H1 (cell line): ENCODE results near the gene SLC11A1. TPM values are rescaled to one million over a fixed set of nuclear protein-coding genes. Genes with fewer than 3 reads are reported as not detected.

Experiments used
- CTCF ChIA-PET: fragments of 300-600 bp; sonication (Branson Sonifier 250); formaldehyde crosslinking; loops from one replicate; lab custom pipeline; 2021; ENCODE audit not compliant: partially characterized antibody; lab: Charles Lee
- POLR2A ChIA-PET: fragments of 300-600 bp; sonication (Branson Sonifier 250); formaldehyde crosslinking; loops from one replicate; lab custom pipeline; 2021; ENCODE audit warnings: inconsistent platforms; ENCODE audit not compliant: partially characterized antibody; lab: Charles Lee
- DNase-seq, 2 experiments: peaks; one replicate each; pipeline versions ENCODE4 v3.0.0 to v3.0.0-alpha.2; 2010 to 2022; ENCODE audit warnings: low spot score in 2 of 2, low read depth in 1 of 2, mixed read lengths in 1 of 2
- FAIRE-seq: peaks from 2 replicates; lab custom pipeline; 2011; peaks lifted over from hg19 to GRCh38; lab: Jason Lieb, UNC
- H2AFZ ChIP-seq: 2 replicates; pipeline ENCODE4 v1.8.1; 2012; ENCODE audit warnings: low read length, inconsistent platforms
- H2AK5ac ChIP-seq: 2 replicates; pipeline ENCODE4 v1.6.1; 2013; ENCODE audit warnings: low read depth, low read length
- H2BK120ac ChIP-seq: replicated peaks from 2 replicates; pipeline ENCODE3; 2013; ENCODE audit warnings: low read depth, low read length, inconsistent platforms
- H2BK12ac ChIP-seq: 2 replicates; pipeline ENCODE4 v1.6.1; 2013; ENCODE audit warnings: low read depth, low read length
- H2BK15ac ChIP-seq: 2 replicates; pipeline ENCODE4 v1.6.1; 2013; ENCODE audit warnings: low read length
- H2BK20ac ChIP-seq: 2 replicates; pipeline ENCODE4 v1.6.1; 2013; ENCODE audit warnings: low read length
- H2BK5ac ChIP-seq: 2 replicates; pipeline ENCODE4 v1.6.1; 2013; ENCODE audit warnings: low read depth, low read length
- H3K14ac ChIP-seq: 2 replicates; pipeline ENCODE4 v1.6.1; 2013; ENCODE audit warnings: inconsistent platforms; ENCODE audit not compliant: insufficient read length
- H3K18ac ChIP-seq: 2 replicates; pipeline ENCODE4 v1.6.1; 2013; ENCODE audit warnings: low read length; ENCODE audit errors: extremely low read depth
- H3K23ac ChIP-seq: 2 replicates; pipeline ENCODE4 v1.6.1; 2013; ENCODE audit warnings: inconsistent platforms; ENCODE audit not compliant: insufficient read length
- H3K23me2 ChIP-seq: 2 replicates; pipeline ENCODE4 v1.6.1; 2013; ENCODE audit warnings: low read depth, low read length
- H3K27ac ChIP-seq: 2 replicates; pipeline ENCODE4 v1.6.1; 2011; ENCODE audit warnings: low read depth, low read length, inconsistent platforms
- H3K27me3 ChIP-seq, 4 experiments: replicated peaks in 1 of 4; 1 replicate in 1 of 4; 2 replicates in 3 of 4; pipeline versions ENCODE4 v1.6.1 to v1.8.1; 2011 to 2013; ENCODE audit warnings: low read length in 3 of 4, mild to moderate bottlenecking in 3 of 4, inconsistent platforms in 2 of 4, mixed read lengths in 2 of 4, moderate library complexity in 1 of 4; ENCODE audit not compliant: control insufficient read depth in 3 of 4, insufficient read depth in 3 of 4; ENCODE audit errors: extremely low read depth in 1 of 4
- H3K36me3 ChIP-seq, 4 experiments: 2 replicates each; pipeline versions ENCODE4 v1.6.1 to v1.8.1; 2011 to 2013; ENCODE audit warnings: mild to moderate bottlenecking in 4 of 4, low read length in 3 of 4, moderate library complexity in 2 of 4, control low read depth in 1 of 4, inconsistent platforms in 1 of 4; ENCODE audit not compliant: insufficient read depth in 4 of 4, control insufficient read depth in 2 of 4
- H3K4ac ChIP-seq: replicated peaks from 2 replicates; pipeline ENCODE3; 2013; ENCODE audit warnings: low read length, low read depth, mixed read lengths, inconsistent platforms; ENCODE audit not compliant: insufficient read length
- H3K4me1 ChIP-seq, 4 experiments: replicated peaks in 1 of 4; 1 replicate in 1 of 4; 2 replicates in 3 of 4; pipeline versions ENCODE4 v1.6.1 to v1.8.1; 2011 to 2013; ENCODE audit warnings: low read length in 3 of 4, inconsistent platforms in 2 of 4, mixed read lengths in 1 of 4; ENCODE audit not compliant: insufficient read depth in 4 of 4, control insufficient read depth in 3 of 4
- H3K4me2 ChIP-seq, 2 experiments: 2 replicates each; pipeline versions ENCODE4 v1.6.1 to v1.8.1; 2011 to 2013; ENCODE audit warnings: low read depth in 2 of 2, low read length in 2 of 2, control low read depth in 1 of 2, inconsistent platforms in 1 of 2, mild to moderate bottlenecking in 1 of 2; ENCODE audit not compliant: insufficient read depth in 1 of 2
- H3K4me3 ChIP-seq, 4 experiments: fragments of 200-600, 300-600 bp in 1 of 4; sonication (generic), shearing (Covaris generic), sonication (Bioruptor Twin) in 1 of 4; 2 replicates each; pipeline versions ENCODE4 v1.5.1 to v1.8.1; 2011 to 2016; ENCODE audit warnings: low read length in 4 of 4, low read depth in 3 of 4, control low read depth in 2 of 4, inconsistent platforms in 2 of 4, mild to moderate bottlenecking in 2 of 4, mixed read lengths in 1 of 4, moderate library complexity in 1 of 4; ENCODE audit not compliant: insufficient read depth in 2 of 4; ENCODE audit errors: extremely low read depth in 1 of 4
- H3K56ac ChIP-seq: replicated peaks from 2 replicates; pipeline ENCODE3; 2013; ENCODE audit warnings: low read depth, mild to moderate bottlenecking, mixed read lengths, low read length, inconsistent platforms; ENCODE audit not compliant: insufficient read length
- H3K79me1 ChIP-seq: 2 replicates; pipeline ENCODE4 v1.6.1; 2013; ENCODE audit warnings: low read depth, low read length, control low read depth
- H3K79me2 ChIP-seq, 2 experiments: 2 replicates each; pipeline versions ENCODE4 v1.6.1 to v1.8.1; 2012 to 2013; ENCODE audit warnings: low read length in 2 of 2, mild to moderate bottlenecking in 2 of 2, inconsistent platforms in 1 of 2; ENCODE audit not compliant: insufficient read depth in 2 of 2, control insufficient read depth in 1 of 2
- H3K9ac ChIP-seq, 4 experiments: replicated peaks in 1 of 4; 1 replicate in 1 of 4; 2 replicates in 3 of 4; pipeline versions ENCODE4 v1.6.1 to v1.8.1; 2011 to 2013; ENCODE audit warnings: low read depth in 3 of 4, low read length in 3 of 4, control low read depth in 2 of 4, mild to moderate bottlenecking in 2 of 4, moderate library complexity in 2 of 4, inconsistent platforms in 1 of 4; ENCODE audit errors: extremely low read depth in 1 of 4
- H3K9me3 ChIP-seq, 2 experiments: 2 replicates each; pipeline versions ENCODE4 v1.6.1 to v1.8.1; 2012 to 2013; ENCODE audit warnings: mild to moderate bottlenecking in 2 of 2, moderate library complexity in 2 of 2, control low read depth in 1 of 2, inconsistent platforms in 1 of 2, low read depth in 1 of 2, low read length in 1 of 2, mixed read lengths in 1 of 2; ENCODE audit not compliant: insufficient read depth in 2 of 2
- H4K20me1 ChIP-seq, 2 experiments: replicated peaks in 1 of 2; 2 replicates each; pipeline versions ENCODE3 to v1.8.1; 2011 to 2013; ENCODE audit warnings: inconsistent platforms in 2 of 2, low read length in 2 of 2, mild to moderate bottlenecking in 1 of 2; ENCODE audit not compliant: insufficient read depth in 2 of 2, control insufficient read depth in 1 of 2
- H4K5ac ChIP-seq: 2 replicates; pipeline ENCODE4 v1.6.1; 2013; ENCODE audit warnings: low read length, low read depth, mixed read lengths, inconsistent platforms; ENCODE audit not compliant: insufficient read length
- H4K8ac ChIP-seq: 2 replicates; pipeline ENCODE4 v1.8.0; 2013; ENCODE audit warnings: mild to moderate bottlenecking, moderate library complexity, low read length, inconsistent platforms; ENCODE audit not compliant: insufficient read depth; ENCODE audit errors: extremely low read depth
- H4K91ac ChIP-seq: replicated peaks from 2 replicates; pipeline ENCODE3; 2013; ENCODE audit warnings: low read length, mixed read lengths, inconsistent platforms; ENCODE audit not compliant: insufficient read length
- BRCA1 ChIP-seq: IDR thresholded peaks from 2 replicates; pipeline ENCODE4 v1.6.1; 2012; ENCODE audit warnings: low read depth, low read length, improper control_type of control experiment
- CHD2 ChIP-seq: IDR thresholded peaks from 2 replicates; pipeline ENCODE4 v1.6.1; 2012; ENCODE audit warnings: low read length, improper control_type of control experiment
- KDM4A ChIP-seq: IDR thresholded peaks from one replicate; pipeline ENCODE4 v1.7.1; 2012; ENCODE audit warnings: low read depth, mild to moderate bottlenecking, moderate library complexity, low read length, inconsistent platforms; ENCODE audit not compliant: severe bottlenecking
- MAX ChIP-seq: IDR thresholded peaks from 2 replicates; pipeline ENCODE4 v1.6.1; 2012; ENCODE audit warnings: inconsistent platforms
- NANOG ChIP-seq: IDR thresholded peaks from 2 replicates; pipeline ENCODE4 v1.6.1; 2011; ENCODE audit warnings: low read length, low read depth, mild to moderate bottlenecking, inconsistent platforms; ENCODE audit not compliant: insufficient read depth, poor library complexity, severe bottlenecking
- PHF8 ChIP-seq: fragments of 200-600 bp; sonication (generic); conservative IDR thresholded peaks from 2 replicates; pipeline ENCODE4 v1.7.1; 2012; ENCODE audit warnings: low read depth, mild to moderate bottlenecking, inconsistent platforms, low read length, moderate library complexity
- POLR2A ChIP-seq, 2 experiments: IDR thresholded peaks; 1 replicate in 1 of 2; 2 replicates in 1 of 2; pipeline ENCODE4 v1.6.1; 2011; ENCODE audit warnings: low read depth in 2 of 2, low read length in 2 of 2, mild to moderate bottlenecking in 2 of 2; ENCODE audit errors: control extremely low read depth in 1 of 2
- POLR2AphosphoS5 ChIP-seq: IDR thresholded peaks from 2 replicates; pipeline ENCODE4 v1.6.1; 2011; ENCODE audit warnings: low read depth, low read length
- RBBP5 ChIP-seq: IDR thresholded peaks from 2 replicates; pipeline ENCODE4 v1.7.1; 2012; ENCODE audit warnings: low read depth, mild to moderate bottlenecking, inconsistent platforms, low read length, moderate library complexity, borderline replicate concordance
- TAF1 ChIP-seq: IDR thresholded peaks from 2 replicates; pipeline ENCODE4 v1.6.1; 2011; ENCODE audit warnings: mild to moderate bottlenecking, low read depth, low read length
- YY1 ChIP-seq: IDR thresholded peaks from 2 replicates; pipeline ENCODE4 v1.6.1; 2011; ENCODE audit warnings: low read depth, mild to moderate bottlenecking, low read length
- WGBS, 2 experiments: shearing (Covaris generic) in 1 of 2; methylation state at CpG; one replicate each; pipeline versions ENCODE4 v1.1.6 to v1.1.7; 2013 to 2015; ENCODE audit warnings: low lambda C conversion rate in 2 of 2, mixed read lengths in 2 of 2, inconsistent platforms in 1 of 2, low coverage in 1 of 2, missing lambda C conversion rate in 1 of 2; ENCODE audit not compliant: insufficient replicate concordance in 2 of 2, insufficient coverage in 1 of 2, insufficient read length in 1 of 2; ENCODE audit errors: extremely low coverage in 1 of 2, missing lambda C conversion rate in 1 of 2; 5-methylcytosine and 5-hydroxymethylcytosine counted together
- polyA plus RNA-seq, 7 experiments: library from polyadenylated mRNA; depleted of rRNA in 3 of 7; stranded (reverse) in 5 of 7; unstranded in 2 of 7; fragments of >200 nt in 5 of 7; fragments of 200-250 nt in 2 of 7; gene quantifications; 1 replicate in 5 of 7; 2 replicates in 1 of 7; 4 replicates in 1 of 7; pipeline versions ENCODE4 v1.2.1 to v1.2.3, GENCODE V29; 2011 to 2013; ENCODE audit warnings: missing spikeins in 2 of 7, mixed read lengths in 2 of 7
- total RNA-seq: library from RNA; stranded (reverse); fragmentation: NEBNext Ultra II Directional; extraction: Animal tissue kit (Norgen Biotek cat#: 25700); gene quantifications from 2 replicates; pipeline ENCODE4 v1.2.1, GENCODE V29; 2021

The SLC11A1 gene
- total and polyA plus RNA-seq, 2 of the 8 experiments (the other 6 are each of a cell fraction or from before 2014, with no cell fraction given), result 0.20 to 0.43 TPM

- peaks cover 5% of the 10 kb centered on the region; the same call in 1 of the 2 replicates for H3K23me2 ChIP-seq
- H3K9ac ChIP-seq, result peak overlapping the region in 3 of 4 experiments; percentile 36 to 85 (median 48); a peak in 6 of 7 replicates
- DNase-seq, result peak in 1 of 2 experiments; percentile 94
- peak overlapping the region; percentile 93 for H2AFZ ChIP-seq
- 5% methylated on average over 34 of the region's 38 CpGs; no CpG with 5 or more reads in 1 of the 2 experiments for WGBS, 2 experiments
- H3K79me1 ChIP-seq, result no peaks in the 10 kb centered on the region
- peak overlapping the region; percentile 81; the same call in 1 of the 2 replicates for H2BK5ac ChIP-seq
- peak overlapping the region; percentile 93 for H4K8ac ChIP-seq
- H4K20me1 ChIP-seq, result no peaks in the 10 kb centered on the region
- peak overlapping the region; percentile 96 for H3K4ac ChIP-seq
- peak overlapping the region; percentile 96 for H4K5ac ChIP-seq
- peak overlapping the region; percentile 41 to 76 (median 58) for H3K4me3 ChIP-seq
- POLR2A ChIA-PET, result interaction anchor here (0.9 to 1.8 kb wide), 8 partner anchors 9 to 58 kb away, joined by 3 to 6 read pairs (median 4); no protein-coding TSS in a partner anchor
- H2BK15ac ChIP-seq, result no peak overlapping the region
- no peaks in the 10 kb centered on the region for H3K79me2 ChIP-seq
- H3K27ac ChIP-seq, result no peak overlapping the region; the same call in 1 of the 2 replicates
- no peaks in the 10 kb centered on the region for H3K9me3 ChIP-seq
- peak; percentile 48 for FAIRE-seq
- no peak overlapping the region for H2BK120ac ChIP-seq
- peak overlapping the region; percentile 99 for H4K91ac ChIP-seq
- peak overlapping the region; percentile 79 to 94 for H3K4me2 ChIP-seq
- H2BK20ac ChIP-seq, result no peak overlapping the region
- peaks cover 0 to 17% (median 11%) of the 10 kb centered on the region in 4 experiments; a peak in 5 of 7 replicates for H3K27me3 ChIP-seq
- H3K23ac ChIP-seq, result no peak overlapping the region
- H3K56ac ChIP-seq, result peak overlapping the region; percentile 92
- H3K36me3 ChIP-seq, result no peaks in the 10 kb centered on the region
- CTCF ChIA-PET, result interaction anchor here (0.8 to 3.1 kb wide), 12 partner anchors 9 to 117 kb away, joined by 3 to 13 read pairs (median 4); partner anchors contain the start of genes AAMP, CATIP, PNKD and TMBIM1
- H3K18ac ChIP-seq, result peak overlapping the region; percentile 97; the same call in 1 of the 2 replicates
- H2AK5ac ChIP-seq, result no peak overlapping the region
- H2BK12ac ChIP-seq, result no peak overlapping the region
- peaks cover 0 to 5% (median 3%) of the 10 kb centered on the region in 4 experiments; a peak in 5 of 7 replicates for H3K4me1 ChIP-seq
- no peak overlapping the region for H3K14ac ChIP-seq
- no peak for TF ChIP-seq CHD2
- peak in 1 of 2 experiments; percentile 70; a peak in 2 of 3 replicates for TF ChIP-seq POLR2A (IDR thresholded peaks at IDR 0.05; ENCODE audit: control extremely low read depth in 1 of 2, low read depth in 2 of 2, low read length in 2 of 2)
- peak; percentile 96 for TF ChIP-seq MAX
- TF ChIP-seq KDM4A, result peak; percentile 73
- TF ChIP-seq POLR2AphosphoS5, result peak; percentile 65; the same call in 1 of the 2 replicates
- TF ChIP-seq NANOG, result no peak
- TF ChIP-seq TAF1, result peak; percentile 70; the same call in 1 of the 2 replicates
- 0 out of 2 replicates have a peak, but pooled peaks have one; percentile 44 for TF ChIP-seq YY1
- TF ChIP-seq RBBP5, result peak; percentile 59; the same call in 1 of the 2 replicates
- peak; percentile 82 for TF ChIP-seq PHF8
- TF ChIP-seq BRCA1, result no peak
Observed at GRCh38 chr2:218387369-218388194, 5.5 kb downstream of the SLC11A1 start.
